K562 (cell line): ENCODE results near the gene RMC1. TPM values are rescaled to one million over a fixed set of nuclear protein-coding genes. Genes with fewer than 3 reads are reported as not detected.

Experiments
- BHLHE40 ChIP-seq: IDR thresholded peaks from 2 replicates; pipeline ENCODE4 v1.6.1; 2011; ENCODE audit warnings: low read length, improper control_type of control experiment
- CBFA2T3 ChIP-seq: fragments of 450-650 bp; IDR thresholded peaks from 2 replicates; pipeline ENCODE4 v1.6.1; 2017
- EZH2 ChIP-seq: IDR thresholded peaks from 2 replicates; pipeline ENCODE4 v1.6.1; 2012; ENCODE audit warnings: low read depth, mild to moderate bottlenecking, inconsistent platforms, low read length, borderline replicate concordance
- FOXJ2 ChIP-seq: fragments of 200-800 bp; sonication (Bioruptor generic); IDR thresholded peaks from 2 replicates; pipeline ENCODE4 v1.6.1; 2016; ENCODE audit warnings: missing genetic modification characterization, missing compliant biosample characterization
- HMG20A ChIP-seq: fragments of 450-650 bp; formaldehyde crosslinking; conservative IDR thresholded peaks from 2 replicates; pipeline ENCODE4 v1.4.0; 2020; ENCODE audit warnings: mild to moderate bottlenecking, mixed read lengths
- MIER1 ChIP-seq: fragments of 450-650 bp; IDR thresholded peaks from 2 replicates; pipeline ENCODE4 v1.6.1; 2016; ENCODE audit warnings: antibody characterized with exemption, mild to moderate bottlenecking, low read depth
- NFRKB ChIP-seq: fragments of 450-650 bp; IDR thresholded peaks from 2 replicates; pipeline ENCODE4 v1.6.1; 2016; ENCODE audit warnings: low read depth
- NR1H2 ChIP-seq: sonication (generic); formaldehyde crosslinking; IDR thresholded peaks from 2 replicates; pipeline ENCODE4 v1.4.0; 2020; ENCODE audit warnings: mild to moderate bottlenecking, missing genetic modification reagents
- RBM39 ChIP-seq: fragments of 200-400 bp; formaldehyde crosslinking; optimal IDR thresholded peaks from 2 replicates; pipeline ENCODE3; 2018; ENCODE audit warnings: low read depth, low read length
- SRSF3 ChIP-seq: fragments of 200-400 bp; formaldehyde crosslinking; IDR thresholded peaks from 2 replicates; pipeline ENCODE4 v1.6.1; 2016; ENCODE audit warnings: mild to moderate bottlenecking, low read length, moderate library complexity; ENCODE audit not compliant: insufficient read depth
- TCF3 ChIP-seq: sonication (generic); formaldehyde crosslinking; IDR thresholded peaks from 2 replicates; pipeline ENCODE4 v1.4.0; 2020; ENCODE audit warnings: mild to moderate bottlenecking, missing genetic modification reagents
- WHSC1 ChIP-seq: IDR thresholded peaks from one replicate; pipeline ENCODE4 v1.6.1; 2012; ENCODE audit warnings: low read length, control low read depth, inconsistent platforms
- YY1 ChIP-seq, 3 experiments: IDR thresholded peaks; 2 replicates each; pipeline ENCODE4 v1.6.1; 2011; ENCODE audit warnings: low read length in 2 of 3, mild to moderate bottlenecking in 2 of 3, moderate library complexity in 2 of 3, borderline replicate concordance in 1 of 3, control low read depth in 1 of 3, low read depth in 1 of 3; ENCODE audit not compliant: insufficient read depth in 3 of 3, insufficient replicate concordance in 2 of 3, control insufficient read depth in 1 of 3, insufficient read length in 1 of 3; ENCODE audit errors: extremely low read depth in 1 of 3
- ZBTB1 ChIP-seq: sonication (generic); formaldehyde crosslinking; IDR thresholded peaks from 2 replicates; pipeline ENCODE4 v1.8.1; 2023; ENCODE audit warnings: missing genetic modification reagents, low read depth, mild to moderate bottlenecking, borderline replicate concordance
- ZC3H11A ChIP-seq: IDR thresholded peaks from 2 replicates; pipeline ENCODE4 v1.6.1; 2012; ENCODE audit warnings: low read depth, low read length, improper control_type of control experiment
- ZNF217 ChIP-seq: sonication (generic); formaldehyde crosslinking; IDR thresholded peaks from 2 replicates; pipeline ENCODE4 v1.8.0; 2022; ENCODE audit warnings: mild to moderate bottlenecking, missing genetic modification reagents
- ZNF239 ChIP-seq: fragments of 250-450 bp; sonication (Bioruptor Pico); IDR thresholded peaks from 2 replicates; pipeline ENCODE4 v1.4.0; 2020; ENCODE audit warnings: mild to moderate bottlenecking
- ZNF41 ChIP-seq: fragments of 250-450 bp; sonication (Bioruptor Pico); conservative IDR thresholded peaks from 2 replicates; pipeline ENCODE4 v1.4.0; 2020; ENCODE audit warnings: mild to moderate bottlenecking
- polyA plus RNA-seq, 8 experiments: library from polyadenylated mRNA; depleted of rRNA in 4 of 8; stranded (reverse) in 5 of 8; unstranded in 3 of 8; fragments of >200 nt; fragmentation: Nextera tagmentation in 2 of 8; fragmentation: Illumina TruSeq in 1 of 8; extraction: Ambion mirVana in 2 of 8; extraction: Trizol in 1 of 8; gene quantifications; 2 replicates each; pipeline versions ENCODE4 v1.2.1 to v1.2.3, GENCODE V29; 2011 to 2014; ENCODE audit warnings: inconsistent platforms in 1 of 8, missing spikeins in 1 of 8
- total RNA-seq, 7 experiments: library from RNA; depleted of rRNA in 6 of 7; stranded (reverse); fragments of >200 nt in 6 of 7; fragmentation: Illumina TruSeq in 2 of 7; extraction: Trizol in 2 of 7; gene quantifications; 2 replicates each; pipeline versions ENCODE4 v1.2.1 to v1.2.3, GENCODE V29; 2011 to 2021; ENCODE audit warnings: low replicate concordance in 1 of 7
- TF ChIP-seq, protein P1 (sequence below): fragments of 250-450 bp; sonication (Bioruptor Pico); IDR thresholded peaks from 2 replicates; pipeline ENCODE4 v1.5.1; 2021; ENCODE audit warnings: mild to moderate bottlenecking
- TF ChIP-seq, protein P2 (sequence below): sonication (generic); formaldehyde crosslinking; IDR thresholded peaks from 2 replicates; pipeline ENCODE4 v1.8.0; 2022; ENCODE audit warnings: mild to moderate bottlenecking, missing genetic modification reagents
- TF ChIP-seq, protein P3 (sequence below): sonication (generic); formaldehyde crosslinking; IDR thresholded peaks from 2 replicates; pipeline ENCODE4 v1.8.1; 2023; ENCODE audit warnings: mild to moderate bottlenecking, missing genetic modification reagents
- TF ChIP-seq, protein P4 (sequence below): fragments of 450-650 bp; IDR thresholded peaks from 2 replicates; pipeline ENCODE4 v1.6.1; 2016; ENCODE audit warnings: borderline replicate concordance

Gene RMC1
- total and polyA plus RNA-seq, 9 of the 15 experiments (the other 6 are each of a cell fraction or from before 2014, with no cell fraction given), result 7.5 to 42.4 (median 35.5) TPM

DNA sequence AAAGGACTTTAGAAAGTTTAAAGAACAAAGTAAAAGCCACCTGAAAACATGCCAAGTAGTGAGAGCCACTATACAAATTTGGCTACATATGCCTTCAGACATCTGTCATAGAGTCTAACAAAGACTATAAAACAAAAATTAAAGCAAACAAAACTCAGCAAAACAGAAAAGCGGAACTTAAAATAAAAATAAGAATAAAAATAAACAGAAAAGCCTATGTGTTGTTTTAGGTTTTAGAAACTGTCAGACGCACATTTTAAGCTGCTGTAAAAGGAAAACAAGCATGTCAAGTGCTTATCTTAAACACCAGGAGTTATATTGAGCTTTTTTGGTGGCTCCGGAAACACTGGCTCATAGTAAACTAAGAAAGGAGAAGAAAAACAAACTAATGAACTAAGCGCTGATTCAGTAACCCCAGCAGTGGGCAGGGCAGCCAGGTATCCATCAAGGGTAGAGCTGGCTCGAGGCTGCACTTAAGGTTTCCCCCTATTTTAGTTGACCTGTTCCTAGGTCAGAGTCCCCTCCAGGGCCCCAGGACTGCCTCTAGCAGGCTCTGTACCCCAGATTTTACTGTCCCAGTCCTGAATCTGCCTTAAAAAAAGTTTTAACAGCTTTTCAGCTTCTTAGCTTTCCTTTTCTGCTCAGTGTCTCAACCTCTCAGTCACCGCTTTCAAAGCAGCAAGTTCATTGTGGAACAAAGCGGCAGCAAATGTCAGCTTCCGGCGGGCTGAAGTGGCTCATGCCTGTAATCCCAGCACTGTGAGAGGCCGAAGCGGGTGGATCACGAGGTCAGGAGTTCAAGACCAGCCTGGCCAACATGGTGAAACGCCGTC is 15.4 kb upstream of the RMC1 start (continued):
- peak in 1 of 3 experiments; percentile 13 for TF ChIP-seq YY1 (IDR thresholded peaks at IDR 0.05; ENCODE audit: borderline replicate concordance in 1 of 3, control insufficient read depth in 1 of 3, extremely low read depth in 1 of 3, insufficient read depth in 3 of 3, insufficient read length in 1 of 3, insufficient replicate concordance in 2 of 3, low read depth in 1 of 3, low read length in 2 of 3)
- 0 out of 2 replicates have a peak, but pooled peaks have one; percentile 30 for TF ChIP-seq FOXJ2
- no peak for TF ChIP-seq ZNF41 (CRISPR knock-in tag)
- TF ChIP-seq NFRKB, result no peak
- no peak for TF ChIP-seq SRSF3
- TF ChIP-seq MIER1, result no peak
- no peak for TF ChIP-seq HMG20A (CRISPR knock-in tag)
- TF ChIP-seq, protein P1, sequence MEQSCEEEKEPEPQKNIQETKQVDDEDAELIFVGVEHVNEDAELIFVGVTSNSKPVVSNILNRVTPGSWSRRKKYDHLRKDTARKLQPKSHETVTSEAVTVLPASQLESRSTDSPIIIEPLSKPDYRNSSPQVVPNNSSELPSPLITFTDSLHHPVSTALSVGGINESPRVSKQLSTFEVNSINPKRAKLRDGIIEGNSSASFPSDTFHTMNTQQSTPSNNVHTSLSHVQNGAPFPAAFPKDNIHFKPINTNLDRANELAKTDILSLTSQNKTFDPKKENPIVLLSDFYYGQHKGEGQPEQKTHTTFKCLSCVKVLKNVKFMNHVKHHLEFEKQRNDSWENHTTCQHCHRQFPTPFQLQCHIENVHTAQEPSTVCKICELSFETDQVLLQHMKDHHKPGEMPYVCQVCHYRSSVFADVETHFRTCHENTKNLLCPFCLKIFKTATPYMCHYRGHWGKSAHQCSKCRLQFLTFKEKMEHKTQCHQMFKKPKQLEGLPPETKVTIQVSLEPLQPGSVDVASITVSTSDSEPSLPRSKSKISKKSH (CRISPR knock-in tag), result no peak
- TF ChIP-seq NR1H2, result no peak
- TF ChIP-seq RBM39, result no peak
- TF ChIP-seq ZNF217 (CRISPR knock-in tag), result no peak
- no peak for TF ChIP-seq ZC3H11A
- no peak for TF ChIP-seq EZH2
- no peak for TF ChIP-seq ZNF239 (CRISPR knock-in tag)
- no peak for TF ChIP-seq BHLHE40
- TF ChIP-seq ZBTB1, result no peak
- TF ChIP-seq WHSC1, result no peak
- TF ChIP-seq, protein P2, sequence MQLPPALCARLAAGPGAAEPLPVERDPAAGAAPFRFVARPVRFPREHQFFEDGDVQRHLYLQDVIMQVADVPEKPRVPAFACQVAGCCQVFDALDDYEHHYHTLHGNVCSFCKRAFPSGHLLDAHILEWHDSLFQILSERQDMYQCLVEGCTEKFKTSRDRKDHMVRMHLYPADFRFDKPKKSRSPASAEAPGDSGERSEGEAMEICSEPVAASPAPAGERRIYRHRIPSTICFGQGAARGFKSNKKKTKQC (CRISPR knock-in tag), result 0 out of 2 replicates have a peak, but pooled peaks have one; percentile 39
- TF ChIP-seq TCF3 (CRISPR knock-in tag), result peak; percentile 83
- TF ChIP-seq CBFA2T3, result peak; percentile 81
- TF ChIP-seq, protein P3, sequence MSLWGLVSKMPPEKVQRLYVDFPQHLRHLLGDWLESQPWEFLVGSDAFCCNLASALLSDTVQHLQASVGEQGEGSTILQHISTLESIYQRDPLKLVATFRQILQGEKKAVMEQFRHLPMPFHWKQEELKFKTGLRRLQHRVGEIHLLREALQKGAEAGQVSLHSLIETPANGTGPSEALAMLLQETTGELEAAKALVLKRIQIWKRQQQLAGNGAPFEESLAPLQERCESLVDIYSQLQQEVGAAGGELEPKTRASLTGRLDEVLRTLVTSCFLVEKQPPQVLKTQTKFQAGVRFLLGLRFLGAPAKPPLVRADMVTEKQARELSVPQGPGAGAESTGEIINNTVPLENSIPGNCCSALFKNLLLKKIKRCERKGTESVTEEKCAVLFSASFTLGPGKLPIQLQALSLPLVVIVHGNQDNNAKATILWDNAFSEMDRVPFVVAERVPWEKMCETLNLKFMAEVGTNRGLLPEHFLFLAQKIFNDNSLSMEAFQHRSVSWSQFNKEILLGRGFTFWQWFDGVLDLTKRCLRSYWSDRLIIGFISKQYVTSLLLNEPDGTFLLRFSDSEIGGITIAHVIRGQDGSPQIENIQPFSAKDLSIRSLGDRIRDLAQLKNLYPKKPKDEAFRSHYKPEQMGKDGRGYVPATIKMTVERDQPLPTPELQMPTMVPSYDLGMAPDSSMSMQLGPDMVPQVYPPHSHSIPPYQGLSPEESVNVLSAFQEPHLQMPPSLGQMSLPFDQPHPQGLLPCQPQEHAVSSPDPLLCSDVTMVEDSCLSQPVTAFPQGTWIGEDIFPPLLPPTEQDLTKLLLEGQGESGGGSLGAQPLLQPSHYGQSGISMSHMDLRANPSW (CRISPR knock-in tag), result no peak
- TF ChIP-seq, protein P4, sequence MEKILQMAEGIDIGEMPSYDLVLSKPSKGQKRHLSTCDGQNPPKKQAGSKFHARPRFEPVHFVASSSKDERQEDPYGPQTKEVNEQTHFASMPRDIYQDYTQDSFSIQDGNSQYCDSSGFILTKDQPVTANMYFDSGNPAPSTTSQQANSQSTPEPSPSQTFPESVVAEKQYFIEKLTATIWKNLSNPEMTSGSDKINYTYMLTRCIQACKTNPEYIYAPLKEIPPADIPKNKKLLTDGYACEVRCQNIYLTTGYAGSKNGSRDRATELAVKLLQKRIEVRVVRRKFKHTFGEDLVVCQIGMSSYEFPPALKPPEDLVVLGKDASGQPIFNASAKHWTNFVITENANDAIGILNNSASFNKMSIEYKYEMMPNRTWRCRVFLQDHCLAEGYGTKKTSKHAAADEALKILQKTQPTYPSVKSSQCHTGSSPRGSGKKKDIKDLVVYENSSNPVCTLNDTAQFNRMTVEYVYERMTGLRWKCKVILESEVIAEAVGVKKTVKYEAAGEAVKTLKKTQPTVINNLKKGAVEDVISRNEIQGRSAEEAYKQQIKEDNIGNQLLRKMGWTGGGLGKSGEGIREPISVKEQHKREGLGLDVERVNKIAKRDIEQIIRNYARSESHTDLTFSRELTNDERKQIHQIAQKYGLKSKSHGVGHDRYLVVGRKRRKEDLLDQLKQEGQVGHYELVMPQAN, result no peak
